Measurements from ENCODE around the gene SOWAHA.

The SOWAHA gene

GRCh38 chr5:132810605-132811004 is 2.5 kb upstream of the SOWAHA start:
- no peak for DNase-seq

DNA sequence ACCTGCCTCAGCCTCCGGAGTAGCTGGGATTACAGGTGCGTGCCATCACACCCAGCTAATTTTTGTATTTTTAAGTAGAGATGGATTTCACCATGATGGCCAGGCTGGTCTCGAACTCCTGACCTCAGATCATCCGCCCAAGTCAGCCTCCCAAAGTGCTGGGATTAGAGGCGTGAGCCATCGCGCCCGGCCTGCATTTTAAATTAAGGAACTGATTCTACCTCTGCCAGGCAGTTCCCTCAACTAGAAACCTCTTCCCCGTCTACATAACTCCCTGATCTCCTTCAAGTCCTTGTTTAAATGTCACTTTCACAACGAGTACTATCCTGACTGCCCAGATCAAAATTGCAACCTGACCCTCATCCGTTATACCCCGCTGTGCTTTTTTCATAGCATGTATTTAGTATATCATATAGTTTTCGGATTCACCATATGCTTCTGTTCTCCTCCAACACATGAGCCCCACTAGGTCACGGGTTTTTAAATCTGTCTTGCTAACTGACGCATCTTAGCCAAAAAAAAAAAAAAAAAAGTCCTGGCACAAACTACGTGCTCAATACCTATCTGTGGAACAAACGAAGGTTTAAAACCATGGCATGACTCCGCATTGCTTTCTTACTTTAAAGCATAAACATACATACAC is 858 bp upstream of the SOWAHA start:
- no peak for DNase-seq

- DNase-seq, result no peak
Observed at GRCh38 chr5:132813599-132814502, 749 bp downstream of the SOWAHA start.

GRCh38 chr5:132814503-132815294 is 1.6 kb downstream of the SOWAHA start:
- no peak for DNase-seq

DNA sequence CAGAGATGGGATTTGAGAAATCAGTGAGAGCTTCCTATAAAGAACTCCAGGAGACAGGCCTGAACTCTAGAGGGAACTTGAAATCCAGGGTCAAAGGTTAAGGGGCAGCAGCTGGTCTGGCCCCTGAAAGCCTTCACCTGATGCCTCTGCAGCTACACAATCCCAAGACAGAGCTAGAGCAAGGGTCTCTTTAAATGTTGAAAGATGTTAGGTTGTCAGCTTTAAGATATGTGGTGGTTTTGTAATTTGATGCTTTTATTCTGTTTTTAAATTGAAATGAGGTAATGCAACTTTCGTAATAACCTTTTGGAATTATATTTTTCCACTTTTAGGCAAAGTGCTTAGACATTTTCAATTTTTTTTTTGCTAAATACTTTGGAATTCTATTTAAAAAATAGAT is 2.4 kb downstream of the SOWAHA start:
- DNase-seq, result no peak

DNA sequence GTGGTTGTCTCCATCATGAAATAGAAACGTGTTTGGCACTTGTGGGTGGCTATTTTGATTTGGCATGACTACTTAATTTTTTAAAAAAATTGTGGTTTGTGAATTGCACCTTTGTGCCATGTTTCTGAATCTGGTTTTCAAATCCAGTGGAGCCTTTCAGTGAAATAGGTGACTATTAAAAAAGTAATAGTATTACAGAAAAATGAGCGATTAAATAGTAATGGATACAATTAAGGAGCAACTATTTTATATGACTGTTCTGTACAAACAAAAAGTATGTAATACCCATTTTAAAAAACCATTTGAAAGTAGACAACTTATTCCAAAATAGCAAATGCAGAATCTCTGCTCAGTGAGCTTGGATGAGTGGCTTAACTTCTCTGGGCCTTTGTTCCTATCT is 3.0 kb downstream of the SOWAHA start:
- no peak for DNase-seq

GRCh38 chr5:132816554-132816953 is 3.5 kb downstream of the SOWAHA start:
- DNase-seq, result no peak

DNA sequence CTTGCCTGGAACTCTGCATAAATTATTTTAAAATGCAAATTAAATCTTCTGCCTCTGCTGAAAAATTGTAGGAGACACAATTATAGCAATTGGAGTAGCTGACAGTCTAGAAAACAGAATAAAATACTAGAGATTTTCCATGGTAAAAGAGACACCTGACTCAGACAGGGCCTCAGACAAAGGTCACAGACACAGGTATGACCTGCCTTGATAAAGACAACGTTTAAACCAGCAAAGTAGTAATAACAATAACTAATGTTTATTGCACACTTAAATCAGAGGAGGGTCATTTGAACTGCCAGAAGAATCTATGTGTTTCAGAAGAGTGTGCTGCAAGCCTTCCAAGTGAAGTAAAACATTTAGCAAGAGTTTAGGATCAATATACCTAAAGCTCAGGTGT is 3.9 kb downstream of the SOWAHA start:
- DNase-seq, result no peak

DNA sequence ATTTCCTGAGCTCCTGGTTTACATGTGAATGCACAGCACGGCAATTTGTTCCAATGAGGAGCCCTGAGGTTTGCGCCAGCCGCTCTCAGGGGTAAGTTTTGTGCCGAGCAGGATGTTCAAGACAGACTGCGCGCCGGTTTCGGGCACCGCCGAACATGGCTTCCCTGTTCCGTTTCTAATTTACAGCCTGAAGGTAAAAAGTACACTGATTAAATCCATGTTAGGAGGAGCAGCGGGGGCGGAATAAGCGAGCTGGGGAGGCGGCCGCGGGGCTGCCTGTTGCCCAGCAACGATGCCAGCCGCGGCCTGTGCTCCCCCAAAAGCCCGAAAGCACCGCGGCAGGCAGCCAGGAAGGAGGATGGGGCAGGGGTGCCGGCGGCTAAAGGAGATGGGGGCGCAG is 6.4 kb downstream of the SOWAHA start:
- no peak for DNase-seq

DNA sequence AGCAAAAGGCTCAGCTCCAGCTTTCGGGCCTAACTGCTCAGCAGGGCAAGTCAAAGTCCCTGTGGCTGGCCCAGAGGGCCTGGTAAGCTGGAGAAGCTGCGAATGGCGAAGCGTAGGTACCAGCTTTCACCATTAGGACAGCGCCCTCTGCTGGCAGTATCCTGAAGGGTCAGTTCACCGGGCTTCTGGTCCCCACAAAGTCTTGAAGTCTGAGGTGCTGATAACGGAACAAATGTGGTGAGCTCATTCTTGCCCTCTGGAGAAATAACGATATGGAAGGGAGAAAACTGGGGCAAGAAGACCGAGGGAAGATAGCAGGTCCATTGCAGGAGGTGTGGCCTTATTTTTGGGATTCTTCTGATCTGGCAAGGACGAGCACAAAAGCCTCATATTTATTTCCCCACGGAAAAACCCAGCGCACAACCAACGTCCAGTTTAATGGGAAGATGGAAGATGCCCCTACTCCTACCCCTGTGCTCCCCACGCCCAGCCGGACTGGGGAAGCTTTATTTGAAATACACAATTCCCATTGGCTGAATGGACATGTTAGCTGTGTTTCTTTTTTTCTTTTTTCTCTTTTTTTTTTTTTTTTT is 7.2 kb downstream of the SOWAHA start:
- DNase-seq, result peak; percentile 80 to 82

DNA sequence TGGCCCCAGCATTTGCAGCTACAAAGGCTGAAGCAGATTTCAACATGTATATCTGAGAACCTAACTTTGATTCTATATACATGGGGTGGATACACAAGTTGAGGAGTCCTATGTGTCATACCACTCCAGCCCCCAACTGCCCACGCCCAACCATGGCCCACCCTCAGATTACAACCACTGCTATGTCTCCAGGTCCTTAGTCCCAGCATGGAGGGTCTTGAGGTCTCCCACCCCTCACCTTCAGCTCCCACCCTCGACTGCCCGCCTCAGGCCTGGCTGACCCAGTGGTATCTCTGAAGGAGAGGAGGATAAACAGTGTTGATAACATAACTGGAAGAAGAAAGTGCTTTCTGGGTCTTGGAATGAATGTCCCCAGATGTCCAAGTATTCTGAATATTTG is 8.2 kb downstream of the SOWAHA start:
- no peak for DNase-seq

GRCh38 chr5:132821791-132822190 is 8.7 kb downstream of the SOWAHA start:
- DNase-seq, result no peak

DNA sequence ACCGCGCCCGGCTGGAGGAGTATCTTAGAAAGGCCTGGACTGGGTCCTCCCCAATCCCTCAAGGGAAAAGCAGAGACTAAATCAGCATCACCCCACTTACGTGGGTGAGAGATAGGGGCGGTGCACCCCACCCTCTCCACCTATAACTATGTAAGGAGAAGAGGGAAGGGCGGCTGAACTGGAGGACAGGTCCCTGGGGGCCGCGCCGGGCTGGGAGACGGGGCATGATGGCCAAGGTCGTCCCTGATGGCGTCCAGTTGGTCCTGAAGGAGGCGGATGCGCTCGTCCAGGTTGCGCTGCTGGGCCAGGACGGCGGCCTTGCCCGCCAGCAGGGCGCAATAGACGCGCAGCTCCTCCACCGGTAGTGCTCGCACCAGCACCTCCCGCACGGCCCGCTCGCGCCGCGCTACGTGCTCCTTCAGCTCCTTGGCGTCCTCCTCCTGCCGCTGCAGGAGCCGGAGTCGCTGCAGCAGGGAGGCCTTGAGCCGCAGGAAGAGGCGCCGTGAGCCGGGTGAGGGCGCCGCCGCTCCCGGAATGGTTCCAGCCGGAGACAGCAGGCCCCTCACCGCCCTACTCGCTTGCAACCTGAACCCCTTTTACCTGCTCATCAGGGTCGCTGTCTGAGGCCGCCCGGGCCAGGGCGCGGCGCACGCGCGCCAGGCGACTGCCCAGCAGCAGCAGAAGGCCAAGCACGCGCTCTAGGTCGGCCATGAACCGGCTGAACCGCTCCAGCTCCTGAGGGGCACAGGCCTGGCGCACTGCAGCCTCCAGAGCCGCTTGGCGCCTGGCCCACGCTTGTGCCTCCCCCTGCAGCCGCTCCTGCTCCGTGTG is 9.8 kb downstream of the SOWAHA start:
- no peak for DNase-seq

GRCh38 chr5:132823481-132824050 is 10.5 kb downstream of the SOWAHA start:
- DNase-seq, result no peak

DNA sequence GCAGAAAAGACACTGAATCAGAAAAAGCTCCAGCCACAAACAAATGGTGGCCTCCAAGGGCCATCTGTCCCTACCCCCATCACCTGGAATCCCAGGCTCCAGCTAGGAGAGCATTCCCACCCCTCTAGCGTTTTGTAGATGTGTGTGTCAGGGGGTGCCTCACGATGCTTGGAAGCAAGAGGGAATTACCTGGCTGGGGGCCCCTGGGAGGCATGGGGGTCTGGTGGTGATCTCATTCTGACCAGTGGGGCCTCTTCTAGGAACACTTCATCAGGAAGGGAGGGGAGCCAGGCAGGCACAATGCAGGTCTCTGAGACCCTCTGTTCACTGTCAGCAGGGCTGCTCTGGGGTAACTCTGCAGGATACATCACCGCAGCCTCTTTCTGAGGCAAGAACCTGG is 11.3 kb downstream of the SOWAHA start:
- no peak for DNase-seq

DNA sequence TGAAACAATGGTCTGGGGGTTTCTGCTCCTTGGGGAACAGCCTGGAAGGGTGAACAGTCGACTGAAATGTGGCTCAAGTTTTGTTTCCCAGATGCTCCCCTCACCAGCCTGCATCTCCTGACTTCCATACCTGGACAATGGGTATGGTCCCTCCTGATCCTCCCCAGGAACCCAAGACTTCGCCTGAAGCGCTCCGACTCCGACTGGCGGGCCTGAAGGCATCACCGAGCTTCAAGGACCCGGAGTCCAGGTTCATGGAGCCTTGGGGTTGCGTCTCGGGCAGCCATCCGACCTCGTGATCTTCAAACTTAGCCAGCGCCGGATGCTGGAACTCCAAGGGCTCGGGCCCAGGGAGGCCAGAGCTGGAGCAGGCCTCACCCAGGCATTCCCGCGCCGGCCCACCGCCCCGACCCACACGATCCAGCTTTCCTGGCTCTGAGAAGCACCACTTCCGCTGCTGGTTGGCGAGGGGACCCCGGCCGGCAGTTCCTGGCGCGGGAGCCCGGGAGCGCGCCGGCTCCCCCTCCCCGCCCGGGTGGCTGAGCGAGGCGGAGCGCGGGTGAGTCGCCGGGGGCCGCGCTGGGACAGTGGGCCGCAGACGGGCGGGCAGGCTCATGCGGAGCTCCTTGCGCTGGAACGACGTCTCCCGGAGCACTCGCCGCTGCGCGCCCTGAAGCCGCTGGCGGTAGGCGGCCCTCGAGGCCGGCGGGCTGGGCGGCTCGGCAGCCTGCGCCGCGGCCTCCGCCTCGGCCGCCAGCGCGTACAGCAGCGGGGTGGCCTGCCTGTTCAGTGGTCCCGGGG is 12.1 kb downstream of the SOWAHA start:
- DNase-seq, result no peak

DNA sequence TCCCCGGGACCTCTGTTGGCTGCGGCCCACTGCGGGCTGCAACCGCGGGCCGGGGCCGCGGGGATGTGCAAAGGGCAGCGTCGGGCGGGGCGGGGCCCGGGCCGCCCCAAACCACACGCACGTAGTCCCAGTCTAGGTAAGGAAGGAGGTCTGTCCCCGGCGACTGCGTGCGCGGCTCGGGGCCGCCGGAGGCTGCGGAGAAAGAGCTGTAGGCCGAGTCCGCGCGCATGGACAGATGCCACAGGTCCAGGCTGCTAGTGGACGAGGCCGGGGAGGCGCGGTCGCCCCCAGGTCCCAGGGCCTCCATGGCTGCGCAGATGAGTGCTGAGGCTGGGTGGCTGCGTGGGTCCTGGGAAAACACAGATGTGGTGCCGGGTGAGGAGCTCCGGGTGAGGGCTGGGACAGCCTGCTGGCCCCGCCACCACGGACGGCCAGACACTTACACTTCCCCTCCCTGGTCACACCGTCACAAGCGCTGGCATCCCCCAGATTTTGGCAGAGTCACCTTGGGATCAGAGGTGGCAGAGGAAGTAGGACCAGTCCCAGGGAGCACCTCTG is 12.8 kb downstream of the SOWAHA start:
- no peak for DNase-seq

DNA sequence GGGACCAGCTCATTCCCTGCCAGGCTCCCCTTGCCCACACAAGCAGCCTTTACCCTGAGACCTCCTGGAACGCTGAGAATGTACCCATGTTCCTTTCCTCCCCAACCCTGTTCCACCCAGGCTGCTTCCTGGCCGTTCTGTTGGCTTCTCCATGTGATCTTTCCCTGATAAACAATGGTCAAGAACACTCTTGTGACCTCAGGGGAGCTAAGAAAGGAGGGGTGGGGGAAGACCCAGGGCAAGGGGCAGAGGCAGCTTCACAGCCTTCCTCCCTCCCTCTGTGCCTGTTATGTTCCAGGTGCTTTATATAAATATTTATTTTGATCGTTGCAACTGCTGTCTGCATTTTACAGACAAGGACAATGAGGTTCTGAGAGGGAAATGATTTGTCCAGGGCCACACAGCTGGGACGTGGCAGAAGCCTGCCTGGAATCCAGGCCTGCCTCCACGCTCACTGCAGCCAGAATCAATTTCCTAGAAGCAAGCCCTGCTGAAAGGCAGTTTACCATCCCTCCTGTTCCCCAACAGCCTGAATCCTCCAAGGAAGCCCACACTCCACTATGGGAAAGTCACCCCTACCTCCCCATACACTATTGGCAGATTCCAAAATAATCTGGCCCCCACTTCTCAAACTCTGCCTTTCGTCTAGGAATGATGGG is 13.5 kb downstream of the SOWAHA start:
- no peak for DNase-seq

DNA sequence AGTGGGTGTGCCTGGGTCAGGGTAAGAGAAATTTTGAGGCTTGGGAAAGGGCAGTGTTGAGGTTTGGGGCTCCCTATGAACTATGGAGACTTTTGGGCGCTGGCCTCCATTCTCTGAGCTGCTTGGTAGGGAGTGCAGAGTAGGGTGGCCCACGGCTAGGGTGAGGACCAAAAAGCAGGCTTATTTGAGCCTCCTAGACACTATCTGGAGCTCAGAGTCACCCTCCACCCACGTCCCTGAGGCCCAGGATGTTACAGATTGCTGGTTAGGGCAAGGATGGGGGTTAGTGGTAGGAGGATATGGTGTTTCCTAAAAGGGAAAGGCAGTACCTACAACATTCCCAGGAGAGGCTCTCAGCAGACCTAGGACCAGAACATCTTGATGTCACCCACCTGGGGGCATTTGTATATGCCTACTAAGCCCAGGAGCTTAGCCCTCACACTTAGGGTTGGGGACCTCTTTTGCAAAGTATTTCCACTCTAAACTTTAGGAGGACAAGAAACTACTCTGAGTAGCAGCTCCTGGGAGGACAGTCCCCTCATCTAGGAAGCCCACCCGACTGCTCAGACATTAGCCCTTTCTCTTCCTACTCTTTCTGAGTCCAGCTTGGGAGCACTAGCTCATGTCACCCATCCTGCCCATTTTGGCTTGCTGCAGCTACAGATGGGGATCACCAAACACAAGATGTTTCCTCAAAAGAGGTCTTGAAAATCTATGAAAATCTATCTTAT is 15.0 kb downstream of the SOWAHA start:
- DNase-seq, result no peak

Measured in AML-193 (cell line).